ENCODE results near the gene BCAM. TPM values are rescaled to one million over a fixed set of nuclear protein-coding genes. Genes with fewer than 3 reads are reported as not detected.

Gene BCAM, protein sequence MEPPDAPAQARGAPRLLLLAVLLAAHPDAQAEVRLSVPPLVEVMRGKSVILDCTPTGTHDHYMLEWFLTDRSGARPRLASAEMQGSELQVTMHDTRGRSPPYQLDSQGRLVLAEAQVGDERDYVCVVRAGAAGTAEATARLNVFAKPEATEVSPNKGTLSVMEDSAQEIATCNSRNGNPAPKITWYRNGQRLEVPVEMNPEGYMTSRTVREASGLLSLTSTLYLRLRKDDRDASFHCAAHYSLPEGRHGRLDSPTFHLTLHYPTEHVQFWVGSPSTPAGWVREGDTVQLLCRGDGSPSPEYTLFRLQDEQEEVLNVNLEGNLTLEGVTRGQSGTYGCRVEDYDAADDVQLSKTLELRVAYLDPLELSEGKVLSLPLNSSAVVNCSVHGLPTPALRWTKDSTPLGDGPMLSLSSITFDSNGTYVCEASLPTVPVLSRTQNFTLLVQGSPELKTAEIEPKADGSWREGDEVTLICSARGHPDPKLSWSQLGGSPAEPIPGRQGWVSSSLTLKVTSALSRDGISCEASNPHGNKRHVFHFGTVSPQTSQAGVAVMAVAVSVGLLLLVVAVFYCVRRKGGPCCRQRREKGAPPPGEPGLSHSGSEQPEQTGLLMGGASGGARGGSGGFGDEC
- total RNA-seq: 35.2 and 40.1 TPM in 2 replicates

DNA sequence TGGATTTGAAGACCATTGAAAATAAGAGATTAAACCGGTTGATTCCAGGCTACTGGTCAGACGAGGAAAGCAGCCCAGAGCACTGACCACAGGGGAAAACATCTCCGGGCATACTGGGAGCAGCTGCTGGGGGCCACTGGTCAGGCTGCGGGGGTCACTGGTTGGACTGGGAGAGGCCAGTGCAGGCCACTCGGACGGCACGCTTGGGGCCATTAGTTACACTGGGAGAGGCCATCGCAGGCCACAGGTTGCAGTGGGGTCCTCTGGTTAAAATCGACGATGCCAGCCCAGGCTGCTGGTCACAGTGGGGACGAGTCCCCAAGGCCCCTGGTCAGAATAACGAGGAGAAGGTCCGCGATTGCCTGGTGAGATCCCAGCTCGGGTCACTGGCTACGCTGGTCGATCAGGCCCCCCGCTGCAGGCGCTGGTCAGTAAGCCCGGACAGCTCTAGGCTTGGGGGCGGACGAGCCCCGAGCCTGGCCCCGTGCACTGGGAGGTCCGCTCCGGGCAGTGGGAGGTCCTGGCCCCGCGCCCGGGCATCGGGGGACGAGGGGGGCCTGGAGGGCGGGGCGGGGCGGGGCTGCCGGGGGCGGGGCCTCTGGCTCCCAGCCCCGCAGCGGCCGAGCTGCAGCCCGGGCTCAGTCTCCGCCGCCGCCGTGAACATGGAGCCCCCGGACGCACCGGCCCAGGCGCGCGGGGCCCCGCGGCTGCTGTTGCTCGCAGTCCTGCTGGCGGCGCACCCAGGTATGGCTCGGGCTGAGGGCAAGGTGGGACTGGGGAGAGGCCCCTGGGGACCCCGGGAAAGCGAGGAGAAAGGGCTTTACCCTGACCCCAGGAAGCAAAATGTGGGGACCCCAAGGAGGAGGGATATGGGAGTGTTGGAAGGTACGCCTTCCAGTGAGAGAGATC, at the start of gene BCAM:
BCAM (plus strand) TSS at position 641 of the 909 bp plus-strand sequence; CDS start at position 663, 22 bp downstream.

DNA sequence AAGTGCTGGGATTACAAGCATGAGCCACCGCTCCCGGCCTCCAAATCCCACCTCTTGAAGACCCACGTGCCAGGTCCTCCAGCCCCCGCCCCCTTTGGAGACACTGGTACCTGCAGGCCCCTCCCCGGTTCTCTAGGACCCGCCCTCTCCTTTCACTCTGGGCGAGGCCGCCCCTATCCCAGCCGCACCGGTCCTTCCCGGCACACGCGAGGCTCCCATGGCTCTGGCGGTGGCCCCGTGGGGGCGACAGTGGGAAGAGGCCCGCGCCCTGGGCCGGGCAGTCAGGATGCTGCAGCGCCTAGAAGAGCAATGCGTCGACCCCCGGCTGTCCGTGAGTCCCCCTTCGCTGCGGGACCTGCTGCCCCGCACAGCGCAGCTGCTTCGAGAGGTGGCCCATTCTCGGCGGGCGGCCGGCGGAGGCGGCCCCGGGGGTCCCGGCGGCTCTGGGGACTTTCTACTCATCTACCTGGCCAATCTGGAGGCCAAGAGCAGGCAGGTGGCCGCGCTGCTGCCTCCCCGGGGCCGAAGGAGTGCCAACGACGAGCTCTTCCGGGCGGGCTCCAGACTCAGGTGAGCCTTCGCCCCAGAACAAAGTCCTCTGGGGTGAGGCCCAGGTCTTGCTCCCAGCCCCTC, 31.1 kb upstream of the BCAM start, which contains the start of gene CBLC:
CBLC (plus strand) TSS at position 176 of the 633 bp plus-strand sequence; CDS start at position 218, 42 bp downstream.

DNA sequence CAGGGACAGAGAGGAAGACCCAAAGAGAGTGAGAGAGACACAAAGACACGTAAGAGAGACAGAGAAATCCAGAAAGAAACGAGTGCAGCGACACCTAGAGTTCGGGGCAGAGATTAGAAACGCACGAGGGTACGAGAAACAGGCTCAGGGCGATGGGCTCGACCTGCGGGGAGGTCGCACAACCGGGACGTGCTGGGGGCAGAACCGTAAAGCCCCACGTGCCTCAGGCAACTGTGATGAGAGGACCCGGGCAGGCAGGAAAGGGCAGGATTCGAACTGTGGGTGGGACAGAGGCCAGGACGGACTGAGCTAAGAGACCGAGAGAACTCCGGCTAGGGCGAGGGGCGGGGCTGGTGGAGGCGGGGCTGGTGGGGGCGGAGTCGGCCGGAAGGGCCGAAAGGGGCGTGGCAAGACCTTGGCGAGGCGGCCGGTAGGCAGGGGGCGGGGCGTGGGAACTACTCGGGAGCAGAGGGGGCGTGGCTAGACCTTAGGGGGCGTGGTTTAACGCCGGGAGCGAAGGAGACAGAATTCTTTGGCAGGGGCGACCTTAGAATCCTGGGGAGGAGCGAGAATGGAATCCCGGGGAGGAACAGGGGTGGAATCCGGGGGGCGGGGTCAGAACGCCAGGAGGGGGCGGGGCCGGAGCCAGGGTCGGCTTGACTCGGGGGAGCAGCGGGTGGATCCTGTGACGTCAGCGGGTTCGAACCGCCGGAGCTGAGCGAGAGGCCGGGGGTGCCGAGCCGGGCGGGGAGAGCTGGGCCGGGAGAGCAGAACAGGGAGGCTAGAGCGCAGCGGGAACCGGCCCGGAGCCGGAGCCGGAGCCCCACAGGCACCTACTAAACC, 36.9 kb downstream of the BCAM start, which contains the start of gene NECTIN2:
NECTIN2 (plus strand) TSS at position 686 of the 843 bp plus-strand sequence. CDS start 229 bp downstream, outside the sequence.

Other genes with a start within 250 kb of the BCAM start
- not detected in 2 replicates for gene IGSF23, start 195.5 kb upstream of the BCAM start, total RNA-seq
- gene PVR, start 165.2 kb upstream of the BCAM start, total RNA-seq: 77.2 and 93.9 TPM in 2 replicates
- gene CEACAM19, start 137.6 kb upstream of the BCAM start, total RNA-seq: 0.38 and 2.5 TPM in 2 replicates
- gene CEACAM16, start 110.0 kb upstream of the BCAM start, total RNA-seq: not detected in 2 replicates
- 13.7 and 14.0 TPM in 2 replicates for gene BCL3, start 60.4 kb upstream of the BCAM start, total RNA-seq
- 119 and 129 TPM in 2 replicates for gene CBLC, start 31.2 kb upstream of the BCAM start, total RNA-seq
- 73.2 and 81.6 TPM in 2 replicates for gene NECTIN2, start 37.2 kb downstream of the BCAM start, total RNA-seq
- 68.0 and 175 TPM in 2 replicates for gene TOMM40, start 82.2 kb downstream of the BCAM start, total RNA-seq
- 74.5 and 195 TPM in 2 replicates for gene APOE, start 96.7 kb downstream of the BCAM start, total RNA-seq
- 3.8 and 18.1 TPM in 2 replicates for gene APOC1, start 105.5 kb downstream of the BCAM start, total RNA-seq
- gene APOC4, start 133.1 kb downstream of the BCAM start, total RNA-seq: not detected in 2 replicates
- gene APOC2, start 136.9 kb downstream of the BCAM start, total RNA-seq: not detected in 2 replicates
- 34.9 and 42.5 TPM in 2 replicates for gene CLPTM1, start 146.3 kb downstream of the BCAM start, total RNA-seq
- 20.6 and 35.7 TPM in 2 replicates for gene RELB, start 192.4 kb downstream of the BCAM start, total RNA-seq
- gene CLASRP, start 229.9 kb downstream of the BCAM start, total RNA-seq: 30.8 and 54.7 TPM in 2 replicates